Activated naive CD8-positive, alpha-beta T cell treated with anti-CD3 and anti-CD28 coated beads for 36 hours (primary cell): ENCODE data around the gene PHLDB2. TPM values are rescaled to one million over a fixed set of nuclear protein-coding genes. Genes with fewer than 3 reads are reported as not detected.

Source experiments
- DNase-seq: peaks from one replicate; pipeline ENCODE4 v3.0.0; 2021
- H3K27ac Mint-ChIP-seq: one replicate; pipeline ENCODE4 v1.8.0; 2022; ENCODE audit warnings: mild to moderate bottlenecking, moderate library complexity, mixed read lengths
- H3K27me3 Mint-ChIP-seq: one replicate; pipeline ENCODE4 v1.8.0; 2022; ENCODE audit warnings: mild to moderate bottlenecking, mixed read lengths
- H3K36me3 Mint-ChIP-seq: one replicate; pipeline ENCODE4 v1.8.0; 2021; ENCODE audit warnings: mild to moderate bottlenecking, mixed read lengths
- H3K4me1 Mint-ChIP-seq: one replicate; pipeline ENCODE4 v1.8.0; 2021; ENCODE audit warnings: mixed read lengths
- H3K4me3 Mint-ChIP-seq: one replicate; pipeline ENCODE4 v1.8.0; 2022; ENCODE audit warnings: mild to moderate bottlenecking, moderate library complexity, mixed read lengths
- H3K9me3 Mint-ChIP-seq: one replicate; pipeline ENCODE4 v1.8.0; 2022; ENCODE audit warnings: mixed read lengths
- total RNA-seq, 2 experiments: library from RNA; stranded (reverse); gene quantifications; one replicate each; pipeline ENCODE4 v1.2.3, GENCODE V29; 2021

PHLDB2 gene
- total RNA-seq, 2 experiments from 2014 or later = 2.3 to 2.5 TPM

DNA sequence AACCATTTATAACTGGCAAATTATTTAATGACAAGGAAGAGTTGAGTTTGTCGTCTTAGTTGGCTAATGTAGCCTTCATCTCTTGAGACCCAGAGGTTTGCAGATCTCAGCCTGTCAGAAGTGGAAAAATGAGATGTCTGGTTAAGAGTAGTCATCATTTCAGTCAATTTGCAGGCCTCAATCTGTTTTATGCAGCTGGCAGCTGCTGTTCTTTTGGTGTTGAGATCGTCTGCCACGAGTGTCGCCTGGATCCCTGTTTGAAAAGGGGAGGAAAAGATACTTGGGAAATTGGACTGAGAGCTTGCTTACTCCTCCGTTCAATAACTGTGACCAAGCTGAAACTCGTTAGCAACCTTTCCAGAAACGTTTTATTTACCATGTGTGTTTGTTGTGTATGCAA lies 2.3 kb downstream of the PHLDB2 start:
- Mint-ChIP-seq H3K27me3 (peaks cover 40% of the 10 kb centered on the region), H3K27ac (no peak overlapping the region), H3K9me3 (no peaks in the 10 kb centered on the region), H3K36me3 (no peaks in the 10 kb centered on the region), H3K4me1 (peaks cover 13% of the 10 kb centered on the region), H3K4me3 (no peak overlapping the region)
- no peak for DNase-seq

DNA sequence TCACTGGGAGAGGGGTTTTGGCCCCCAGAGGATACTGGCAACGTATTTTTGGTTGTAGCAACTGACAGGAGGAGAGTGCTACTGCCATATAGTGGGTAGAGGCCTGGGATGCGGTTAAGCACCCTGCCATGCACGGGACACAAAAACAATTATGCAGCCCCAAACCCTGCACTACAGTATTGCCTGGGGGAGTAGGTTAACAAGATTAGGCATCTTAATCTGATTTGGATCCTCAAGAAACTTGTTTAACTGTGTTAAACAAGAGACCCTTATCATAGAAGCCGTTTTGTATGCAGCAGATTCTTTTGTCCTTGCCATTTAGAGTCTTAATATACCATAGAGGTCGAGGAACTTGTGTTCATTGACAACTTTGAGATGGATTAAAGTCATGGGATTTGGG lies 3.4 kb downstream of the PHLDB2 start:
- no peaks in the 10 kb centered on the region for H3K36me3 Mint-ChIP-seq
- H3K4me3 Mint-ChIP-seq = no peak overlapping the region
- H3K27ac Mint-ChIP-seq = no peak overlapping the region
- H3K9me3 Mint-ChIP-seq = no peaks in the 10 kb centered on the region
- no peak for DNase-seq
- H3K4me1 Mint-ChIP-seq = peaks cover 13% of the 10 kb centered on the region
- H3K27me3 Mint-ChIP-seq = peaks cover 38% of the 10 kb centered on the region

DNA sequence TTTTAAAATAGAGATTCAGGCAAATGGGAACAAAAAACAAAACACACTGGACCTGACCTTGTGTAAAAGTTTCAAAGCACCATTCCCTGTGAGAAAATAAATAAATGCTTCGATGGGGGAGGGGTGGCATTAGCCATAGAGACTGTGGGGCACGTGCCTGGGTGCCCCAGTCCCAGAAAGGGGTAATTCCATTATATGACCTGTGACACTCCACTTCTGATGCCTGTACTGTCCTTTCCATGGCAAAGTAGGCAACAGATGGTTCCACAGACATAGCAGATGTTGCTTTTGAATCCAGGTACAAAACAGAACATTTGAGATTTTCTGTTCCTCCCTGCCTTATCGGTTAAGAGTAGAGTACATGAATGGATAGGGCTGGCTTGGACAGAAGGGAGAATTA lies 3.9 kb downstream of the PHLDB2 start:
- Mint-ChIP-seq H3K27me3 (peaks cover 32% of the 10 kb centered on the region), H3K4me1 (peaks cover 13% of the 10 kb centered on the region), H3K9me3 (no peaks in the 10 kb centered on the region), H3K36me3 (no peaks in the 10 kb centered on the region), H3K4me3 (no peak overlapping the region), H3K27ac (no peak overlapping the region)
- DNase-seq = no peak

DNA sequence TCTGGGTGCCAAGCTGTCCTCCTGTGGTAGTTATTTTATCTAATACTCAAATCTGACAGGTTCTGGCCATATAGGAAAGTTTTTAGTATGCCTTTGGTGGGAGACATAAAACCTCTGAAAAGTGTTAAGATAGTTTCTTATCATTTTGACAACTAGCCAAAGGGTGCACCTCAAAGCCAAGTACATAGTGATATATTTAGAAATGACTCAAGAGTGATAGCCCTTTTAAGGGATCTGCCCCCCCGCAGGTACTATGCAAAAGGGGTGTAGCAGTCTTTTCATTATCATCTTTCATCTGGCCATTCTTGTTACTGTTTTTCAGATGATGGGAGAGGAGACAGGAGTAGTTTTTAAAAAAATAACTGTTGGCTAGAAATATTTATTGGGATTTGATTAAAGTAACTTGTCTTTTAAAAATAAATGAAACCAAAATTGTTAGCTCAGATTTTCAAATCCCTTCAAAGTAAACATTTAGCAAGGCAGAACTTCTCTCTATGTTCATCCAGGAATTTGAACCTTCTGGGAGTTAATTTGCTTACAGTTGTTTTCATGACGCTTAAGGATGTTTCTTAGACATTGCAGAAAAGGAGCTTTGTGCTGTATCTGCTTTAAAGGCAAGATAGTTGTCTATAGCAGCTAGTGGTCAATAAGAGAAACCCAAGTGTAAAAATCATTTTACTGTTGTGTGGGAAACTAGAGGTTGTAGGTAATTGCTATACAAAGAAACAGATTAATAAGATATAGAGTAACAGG lies 5.1 kb downstream of the PHLDB2 start:
- peaks cover 11% of the 10 kb centered on the region for H3K4me1 Mint-ChIP-seq
- no peak for DNase-seq
- no peak overlapping the region for H3K4me3 Mint-ChIP-seq
- H3K27me3 Mint-ChIP-seq = peaks cover 24% of the 10 kb centered on the region
- H3K36me3 Mint-ChIP-seq = no peaks in the 10 kb centered on the region
- H3K27ac Mint-ChIP-seq = no peak overlapping the region
- no peaks in the 10 kb centered on the region for H3K9me3 Mint-ChIP-seq

DNA sequence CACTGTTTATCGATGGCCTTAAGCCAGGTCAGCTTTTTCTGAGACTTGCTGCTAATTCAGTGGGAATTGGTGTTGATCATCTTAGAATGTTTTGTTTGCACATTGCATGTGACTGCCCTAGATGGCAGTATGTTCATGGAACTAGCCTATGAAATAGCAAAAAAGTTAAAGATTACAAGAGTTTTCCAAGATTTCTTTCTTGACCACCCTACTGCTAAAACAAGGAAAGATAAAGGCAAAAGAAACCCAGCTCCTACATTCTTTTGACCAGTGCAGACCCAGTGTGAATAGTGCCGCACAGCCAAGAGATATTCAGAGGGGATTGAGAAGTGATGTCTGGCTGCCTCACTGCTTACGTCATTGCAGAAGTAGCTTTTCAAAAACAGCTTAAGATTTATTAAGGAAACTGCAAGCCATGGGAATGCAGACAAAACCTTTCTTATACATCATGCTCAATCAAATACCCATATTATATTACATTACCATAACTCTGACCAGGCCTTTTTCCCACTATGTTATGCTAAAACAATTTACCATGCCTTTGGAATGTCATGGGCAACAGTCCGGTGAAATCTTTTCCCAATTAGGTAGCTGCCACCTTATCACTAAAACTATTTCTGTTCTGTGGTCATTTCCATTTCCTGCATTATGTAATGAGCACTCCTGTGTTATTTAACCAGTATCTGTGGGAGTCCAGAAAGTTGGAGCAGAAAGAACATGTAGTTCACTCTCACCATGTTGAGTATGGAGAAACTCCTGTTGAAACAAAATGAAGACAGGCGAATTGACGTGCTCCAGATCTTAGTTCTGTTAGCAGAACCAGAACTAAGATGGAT lies 6.0 kb downstream of the PHLDB2 start:
- H3K27me3 Mint-ChIP-seq = peaks cover 24% of the 10 kb centered on the region
- H3K9me3 Mint-ChIP-seq = no peaks in the 10 kb centered on the region
- no peaks in the 10 kb centered on the region for H3K36me3 Mint-ChIP-seq
- H3K27ac Mint-ChIP-seq = no peak overlapping the region
- peaks cover 11% of the 10 kb centered on the region for H3K4me1 Mint-ChIP-seq
- H3K4me3 Mint-ChIP-seq = no peak overlapping the region
- DNase-seq = no peak

DNA sequence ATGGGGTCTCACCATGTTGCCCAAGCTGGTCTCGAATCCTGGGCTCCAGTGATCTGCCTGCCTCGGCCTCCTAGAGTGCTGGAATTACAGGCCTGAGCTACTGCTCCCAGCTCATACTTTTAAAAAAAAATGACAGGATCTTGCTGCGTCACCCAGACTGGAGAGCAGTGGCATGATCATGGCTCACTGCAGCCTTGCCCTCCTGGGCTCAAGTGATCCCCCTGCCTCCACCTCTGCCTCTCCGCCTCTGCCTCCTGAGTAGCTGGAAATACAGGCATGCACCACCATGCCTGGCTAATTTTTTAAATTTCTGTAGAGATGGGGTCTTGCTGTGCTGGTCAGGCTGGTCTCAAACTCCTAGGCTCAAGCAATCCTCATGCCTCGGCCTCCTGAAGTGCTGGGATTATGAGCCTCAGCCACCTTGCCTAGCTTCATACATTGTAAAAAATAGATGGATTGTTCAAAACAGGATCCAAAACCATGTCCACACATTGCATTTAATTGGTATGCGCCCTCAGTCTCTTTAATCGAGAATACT lies 8.9 kb downstream of the PHLDB2 start:
- H3K27me3 Mint-ChIP-seq = peaks cover 3% of the 10 kb centered on the region

DNA sequence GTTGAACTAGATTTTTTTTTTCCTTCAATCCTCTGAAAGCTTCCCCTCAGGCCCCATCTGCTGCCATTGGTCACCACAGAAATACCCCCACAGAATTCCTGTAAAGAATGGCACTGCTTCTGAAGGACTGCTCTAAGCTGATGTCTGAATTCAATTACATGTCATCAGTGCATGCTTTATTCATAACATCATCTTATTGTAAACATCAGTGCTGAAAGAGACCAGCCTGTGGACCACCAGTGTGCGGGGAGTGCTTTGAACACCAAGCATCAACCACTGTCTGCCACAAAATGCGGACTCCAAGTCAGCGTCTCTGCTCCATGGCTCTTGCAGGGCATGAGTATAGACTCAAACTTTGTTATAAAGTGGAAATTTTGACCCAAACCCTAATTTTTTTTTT lies 11.6 kb downstream of the PHLDB2 start:
- no peaks in the 10 kb centered on the region for H3K27me3 Mint-ChIP-seq
- no peaks in the 10 kb centered on the region for H3K36me3 Mint-ChIP-seq
- DNase-seq = no peak
- no peaks in the 10 kb centered on the region for H3K4me1 Mint-ChIP-seq
- no peak overlapping the region for H3K27ac Mint-ChIP-seq
- no peak overlapping the region for H3K4me3 Mint-ChIP-seq
- no peaks in the 10 kb centered on the region for H3K9me3 Mint-ChIP-seq

More for the DNA sequence above, 8.9 kb downstream of the PHLDB2 start:
- no peaks in the 10 kb centered on the region for H3K9me3 Mint-ChIP-seq
- DNase-seq = no peak
- no peak overlapping the region for H3K4me3 Mint-ChIP-seq
- H3K36me3 Mint-ChIP-seq = no peaks in the 10 kb centered on the region
- H3K27ac Mint-ChIP-seq = no peak overlapping the region
- no peaks in the 10 kb centered on the region for H3K4me1 Mint-ChIP-seq

DNA sequence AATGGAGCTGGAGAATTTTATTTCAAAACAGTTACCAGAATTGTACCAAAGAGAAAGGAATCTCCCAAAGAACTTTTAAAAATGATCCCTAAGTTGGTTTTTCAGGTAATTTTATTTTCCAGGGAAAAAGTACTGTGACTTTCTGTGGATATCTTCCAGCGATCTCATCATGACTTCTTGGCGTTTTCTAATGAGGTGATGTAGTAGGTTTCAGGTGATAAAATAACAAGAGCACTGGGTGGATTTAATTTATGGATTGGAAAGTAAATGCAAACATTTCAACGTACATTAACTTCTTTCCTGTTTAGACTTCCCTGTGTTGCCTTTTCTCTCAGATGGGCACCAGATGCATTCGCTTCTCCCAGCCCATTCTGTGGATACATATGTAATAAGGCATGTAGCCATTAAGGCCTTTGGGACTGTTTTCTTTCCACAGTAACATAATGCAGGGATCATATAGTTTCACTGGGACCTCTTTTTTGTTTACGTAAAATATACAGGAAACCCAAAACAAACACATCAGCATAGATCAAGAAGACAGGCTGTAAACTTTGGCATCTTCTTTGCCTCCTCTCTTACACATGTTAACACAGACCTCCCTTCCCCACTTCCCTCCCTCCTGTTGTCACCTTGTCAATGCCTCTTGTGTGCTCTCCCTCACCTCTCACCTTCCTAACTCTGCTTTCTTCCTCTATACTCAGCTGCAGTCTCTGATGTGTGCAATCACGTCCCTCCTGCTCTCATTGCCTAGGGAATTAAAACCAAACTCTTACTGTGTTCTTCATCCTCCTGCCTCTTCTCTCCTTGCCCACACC lies 13.0 kb downstream of the PHLDB2 start:
- Mint-ChIP-seq H3K4me3 (no peak overlapping the region), H3K27me3 (no peaks in the 10 kb centered on the region), H3K9me3 (no peaks in the 10 kb centered on the region), H3K36me3 (no peaks in the 10 kb centered on the region), H3K27ac (no peak overlapping the region), H3K4me1 (no peaks in the 10 kb centered on the region)
- DNase-seq = no peak

DNA sequence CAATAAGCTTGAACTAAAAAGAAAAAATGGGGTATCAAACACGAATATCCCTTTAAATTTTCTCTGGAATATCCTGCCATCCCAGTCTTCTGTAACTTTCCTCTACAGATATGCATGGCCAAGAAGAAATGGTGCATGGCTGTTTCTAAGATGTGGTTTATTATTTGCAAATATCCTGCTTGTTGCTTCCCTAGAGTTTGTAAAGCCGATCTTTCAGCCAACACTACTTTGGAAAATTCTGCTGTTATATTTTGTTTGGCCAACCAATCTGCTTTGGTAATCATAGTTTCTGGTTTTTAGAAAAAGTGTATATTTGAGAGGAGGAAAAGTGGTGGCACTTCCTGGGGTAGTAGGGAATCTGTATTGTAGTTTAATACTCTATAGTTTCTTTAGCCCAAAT lies 13.9 kb downstream of the PHLDB2 start:
- Mint-ChIP-seq H3K9me3 (no peaks in the 10 kb centered on the region), H3K4me3 (no peak overlapping the region), H3K36me3 (no peaks in the 10 kb centered on the region), H3K4me1 (no peaks in the 10 kb centered on the region), H3K27ac (no peak overlapping the region), H3K27me3 (no peaks in the 10 kb centered on the region)
- DNase-seq = no peak

DNA sequence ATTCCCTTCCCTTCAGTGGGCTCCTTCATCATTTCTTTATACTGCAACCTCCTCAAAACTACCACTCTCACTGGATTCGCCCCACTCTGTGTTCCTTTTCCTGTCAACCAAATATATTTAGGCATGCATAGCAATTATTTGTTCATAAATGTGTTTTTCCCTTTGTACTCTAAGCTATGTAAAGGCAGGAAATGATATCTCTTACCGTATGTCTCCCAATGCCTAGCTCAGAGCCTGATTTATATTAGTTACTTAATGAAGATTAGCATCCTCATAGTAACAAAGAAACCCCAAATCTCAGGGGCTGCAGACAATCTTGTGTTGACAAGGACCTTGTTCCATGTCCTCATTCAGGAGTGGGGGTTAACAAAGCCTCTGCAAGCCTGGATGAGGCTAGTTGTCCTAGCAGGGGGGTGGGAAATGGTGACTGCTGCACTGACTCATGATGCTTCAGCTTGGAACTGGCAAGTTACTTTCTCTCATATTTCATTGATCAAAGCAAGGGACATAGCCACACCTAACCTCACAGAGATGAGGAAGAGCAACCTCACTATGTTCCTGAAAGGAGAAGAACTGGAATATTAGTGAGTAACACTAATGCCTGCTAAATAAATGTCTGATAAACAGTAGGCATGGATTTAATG lies 15.2 kb downstream of the PHLDB2 start:
- H3K27ac Mint-ChIP-seq = no peak overlapping the region
- no peak overlapping the region for H3K4me3 Mint-ChIP-seq
- H3K9me3 Mint-ChIP-seq = no peaks in the 10 kb centered on the region
- H3K36me3 Mint-ChIP-seq = no peaks in the 10 kb centered on the region
- no peaks in the 10 kb centered on the region for H3K4me1 Mint-ChIP-seq
- no peak for DNase-seq
- no peaks in the 10 kb centered on the region for H3K27me3 Mint-ChIP-seq

DNA sequence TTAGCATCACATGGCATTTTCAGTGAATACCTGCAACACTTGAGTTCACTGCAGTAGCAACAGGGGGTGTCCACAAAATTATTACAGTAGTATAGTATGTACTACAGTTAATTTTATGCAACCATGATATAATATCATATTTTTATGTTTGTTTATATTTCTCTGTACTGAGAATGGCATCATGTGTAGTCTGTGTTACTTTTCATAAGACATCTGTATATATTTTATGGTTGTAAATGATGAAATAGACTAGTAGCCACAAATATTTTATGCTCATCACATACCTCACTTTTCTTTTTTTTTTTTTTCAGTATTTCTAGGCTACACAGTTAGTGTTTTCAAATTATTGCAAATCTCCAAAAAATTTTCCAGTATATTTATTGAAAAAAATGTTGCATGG lies 22.4 kb downstream of the PHLDB2 start:
- Mint-ChIP-seq H3K4me1 (peaks cover 2% of the 10 kb centered on the region), H3K36me3 (no peaks in the 10 kb centered on the region), H3K4me3 (no peak overlapping the region), H3K27ac (no peak overlapping the region), H3K27me3 (no peaks in the 10 kb centered on the region), H3K9me3 (no peaks in the 10 kb centered on the region)
- DNase-seq = no peak

DNA sequence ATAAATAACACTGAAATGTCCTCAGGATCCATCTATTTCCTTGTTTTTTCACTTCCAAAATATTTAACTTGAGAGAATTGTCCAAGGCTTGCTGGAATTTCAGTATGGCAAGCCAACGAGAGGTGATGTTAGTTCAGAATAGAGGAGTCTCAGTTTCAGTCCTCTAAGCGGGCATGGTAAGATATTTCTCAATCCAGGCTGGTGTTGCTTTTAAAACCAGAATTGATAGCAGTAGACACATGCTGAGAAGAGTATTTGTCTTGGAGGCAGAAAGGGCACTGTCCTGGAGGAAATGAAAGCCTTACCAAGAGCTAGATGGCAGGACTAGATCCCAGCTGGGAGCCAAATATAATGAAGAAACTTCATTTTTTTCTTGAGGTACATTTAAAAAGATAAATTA lies 23.1 kb downstream of the PHLDB2 start:
- Mint-ChIP-seq H3K36me3 (no peaks in the 10 kb centered on the region), H3K27ac (no peak overlapping the region), H3K4me3 (no peak overlapping the region), H3K27me3 (no peaks in the 10 kb centered on the region), H3K9me3 (no peaks in the 10 kb centered on the region), H3K4me1 (peaks cover 2% of the 10 kb centered on the region)
- no peak for DNase-seq

DNA sequence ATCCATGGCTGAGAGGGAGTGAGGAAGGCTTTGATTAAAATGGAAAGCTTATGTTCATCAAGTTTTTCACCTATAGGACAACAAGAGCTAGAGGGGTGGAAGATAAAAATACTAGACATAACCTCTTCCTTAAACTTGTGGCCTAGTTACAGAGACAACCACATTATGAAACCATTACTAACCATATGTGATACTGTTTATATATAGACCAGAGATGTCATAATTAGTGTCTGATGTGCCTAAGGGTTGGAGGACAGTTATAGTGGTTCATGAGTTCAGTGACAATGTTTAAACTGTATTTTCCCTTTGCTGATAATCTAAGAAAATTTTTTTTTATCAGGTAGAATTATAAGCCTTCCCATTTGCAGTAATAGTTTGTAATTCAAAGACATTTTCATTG lies 23.7 kb downstream of the PHLDB2 start:
- Mint-ChIP-seq H3K4me3 (no peak overlapping the region), H3K36me3 (no peaks in the 10 kb centered on the region), H3K27ac (no peak overlapping the region), H3K4me1 (peaks cover 2% of the 10 kb centered on the region), H3K9me3 (no peaks in the 10 kb centered on the region), H3K27me3 (no peaks in the 10 kb centered on the region)
- DNase-seq = no peak

DNA sequence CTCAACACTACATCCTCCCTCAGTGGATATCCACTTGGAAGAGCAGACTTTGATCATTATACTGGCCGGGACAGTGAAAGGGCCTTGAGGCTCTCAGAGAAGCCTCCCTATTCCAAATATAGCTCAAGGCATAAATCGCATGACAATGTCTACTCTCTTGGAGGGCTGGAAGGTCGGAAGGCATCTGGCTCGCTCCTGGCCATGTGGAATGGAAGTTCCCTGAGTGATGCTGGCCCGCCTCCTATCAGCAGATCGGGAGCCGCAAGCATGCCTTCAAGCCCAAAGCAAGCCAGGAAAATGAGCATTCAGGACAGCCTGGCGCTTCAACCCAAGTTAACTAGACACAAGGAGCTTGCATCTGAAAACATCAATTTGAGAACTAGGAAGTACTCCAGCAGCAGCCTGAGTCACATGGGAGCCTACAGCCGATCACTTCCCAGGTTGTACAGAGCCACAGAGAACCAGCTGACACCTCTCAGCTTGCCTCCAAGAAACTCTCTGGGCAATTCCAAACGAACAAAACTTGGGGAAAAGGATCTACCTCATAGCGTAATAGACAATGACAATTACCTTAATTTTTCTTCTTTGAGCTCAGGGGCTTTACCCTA lies 25.4 kb downstream of the PHLDB2 start:
- H3K4me3 Mint-ChIP-seq = no peak overlapping the region
- no peaks in the 10 kb centered on the region for H3K9me3 Mint-ChIP-seq
- no peaks in the 10 kb centered on the region for H3K36me3 Mint-ChIP-seq
- H3K27me3 Mint-ChIP-seq = no peaks in the 10 kb centered on the region
- no peak for DNase-seq
- H3K27ac Mint-ChIP-seq = no peak overlapping the region
- peaks cover 2% of the 10 kb centered on the region for H3K4me1 Mint-ChIP-seq
